Prostate gland (tissue), 2 donors: ENCODE results near the gene USP34. TPM values are rescaled to one million over a fixed set of nuclear protein-coding genes. Genes with fewer than 3 reads are reported as not detected.

Source experiments
- DNase-seq: peaks from one replicate; pipeline ENCODE4 v3.0.0-alpha.2; 2019; ENCODE audit warnings: low spot score
- H3K27ac ChIP-seq, 2 donors: fragments of 200-600 bp; sonication (generic); 2 replicates each; pipeline ENCODE4 v1.5.1; 2017 to 2019
- H3K27me3 ChIP-seq: fragments of 200-600 bp; sonication (generic); replicated peaks from 2 replicates; pipeline ENCODE4 v1.5.1; 2019; ENCODE audit not compliant: insufficient read depth
- H3K36me3 ChIP-seq, 2 donors: fragments of 200-600 bp; sonication (generic); 1 replicate in 1 of 2; 2 replicates in 1 of 2; pipeline versions ENCODE4 v1.5.1 to v1.8.1; 2017 to 2019
- H3K4me1 ChIP-seq: fragments of 200-600 bp; sonication (generic); replicated peaks from 2 replicates; pipeline ENCODE4 v1.5.1; 2019
- H3K4me3 ChIP-seq, 2 donors: fragments of 200-600 bp; sonication (generic); 2 replicates each; pipeline ENCODE4 v1.5.1; 2017 to 2019
- H3K9me3 ChIP-seq: fragments of 200-600 bp; sonication (generic); 2 replicates; pipeline ENCODE4 v1.5.1; 2017
- CTCF ChIP-seq, 4 experiments: fragments of 200-600 bp in 2 of 4; fragments of 450-650 bp in 2 of 4; sonication (generic) in 2 of 4; IDR thresholded peaks; 1 replicate in 3 of 4; 2 replicates in 1 of 4; pipeline ENCODE4 v1.5.1; 2016 to 2019; ENCODE audit warnings: antibody characterized with exemption in 4 of 4, mild to moderate bottlenecking in 2 of 4, moderate library complexity in 2 of 4
- POLR2A ChIP-seq: fragments of 450-650 bp; IDR thresholded peaks from one replicate; pipeline ENCODE4 v1.6.1; 2016; ENCODE audit warnings: antibody characterized with exemption, mild to moderate bottlenecking
- POLR2AphosphoS5 ChIP-seq: sonication (generic); formaldehyde crosslinking; IDR thresholded peaks from one replicate; pipeline ENCODE4 v1.6.1; 2017; ENCODE audit warnings: antibody characterized with exemption
- WGBS: methylation state at CpG from one replicate; pipeline ENCODE4 v1.1.5; 2018; 5-methylcytosine and 5-hydroxymethylcytosine counted together
- intact Hi-C: fragments of 100-400 bp; cut with DNase I; formaldehyde crosslinking; loops from one replicate; pipeline ENCODE4 v1.14.2; 2022
- total RNA-seq, 2 donors: library from RNA; depleted of rRNA; stranded (reverse); fragments of >200 nt; gene quantifications; one replicate each; pipeline ENCODE4 v1.1.0, GENCODE V29; 2016

Gene USP34
- total RNA-seq, 2 donors from 2014 or later, result 94.1 to 206 TPM

GRCh38 chr2:61420991-61421544 lies 49.8 kb downstream of the USP34 start:
- Histone ChIP-seq H3K9me3 (no peaks in the 10 kb centered on the region), H3K4me3 (no peak overlapping the region), H3K36me3 (no peaks in the 10 kb centered on the region), H3K27me3 (no peaks in the 10 kb centered on the region), H3K4me1 (no peaks in the 10 kb centered on the region), H3K27ac (peak overlapping the region; percentile 24 to 55)
- intact Hi-C loops, result no loop called here
- no peak for TF ChIP-seq CTCF (IDR thresholded peaks at IDR 0.05)
- peak; percentile 48 for TF ChIP-seq POLR2AphosphoS5
- peak; percentile 26 for DNase-seq
- WGBS, result 33% methylated on average over 3 of the region's 3 CpGs

- H3K27me3 ChIP-seq, result no peaks in the 10 kb centered on the region
- H3K36me3 ChIP-seq, result no peaks in the 10 kb centered on the region
- no peak for DNase-seq
- no peak for TF ChIP-seq POLR2AphosphoS5
- TF ChIP-seq CTCF (IDR thresholded peaks at IDR 0.05), result no peak
- no peak for TF ChIP-seq POLR2A
- H3K27ac ChIP-seq, result no peak overlapping the region
- intact Hi-C loops, result no loop called here
- H3K4me3 ChIP-seq, result no peak overlapping the region
- H3K4me1 ChIP-seq, result no peaks in the 10 kb centered on the region
- H3K9me3 ChIP-seq, result no peaks in the 10 kb centered on the region
Observed at GRCh38 chr2:61419570-61419969, 51.3 kb downstream of the USP34 start.

- 91% methylated on average over 5 of the region's 5 CpGs for WGBS
- Histone ChIP-seq H3K4me3 (no peak overlapping the region), H3K27ac (no peak overlapping the region), H3K9me3 (no peaks in the 10 kb centered on the region), H3K36me3 (no peaks in the 10 kb centered on the region), H3K4me1 (no peaks in the 10 kb centered on the region), H3K27me3 (no peaks in the 10 kb centered on the region)
- no peak for DNase-seq
- TF ChIP-seq CTCF (IDR thresholded peaks at IDR 0.05) (no peak), POLR2AphosphoS5 (no peak), POLR2A (no peak)
- intact Hi-C loops, result no loop called here
Observed at GRCh38 chr2:61419129-61419528, 51.8 kb downstream of the USP34 start.

- no peaks in the 10 kb centered on the region for H3K27me3 ChIP-seq
- H3K4me1 ChIP-seq, result no peaks in the 10 kb centered on the region
- H3K4me3 ChIP-seq, result no peak overlapping the region
- H3K27ac ChIP-seq, result no peak overlapping the region
- no peaks in the 10 kb centered on the region for H3K9me3 ChIP-seq
- intact Hi-C loops, result no loop called here
- no peak for DNase-seq
- TF ChIP-seq POLR2A (no peak), CTCF (IDR thresholded peaks at IDR 0.05) (no peak), POLR2AphosphoS5 (no peak)
- 88% methylated on average over 9 of the region's 9 CpGs for WGBS
- H3K36me3 ChIP-seq, result no peaks in the 10 kb centered on the region
Observed at GRCh38 chr2:61416871-61417645, 53.8 kb downstream of the USP34 start.

- intact Hi-C loops, result no loop called here
- Histone ChIP-seq H3K9me3 (no peaks in the 10 kb centered on the region), H3K36me3 (no peaks in the 10 kb centered on the region), H3K27ac (no peak overlapping the region), H3K4me1 (no peaks in the 10 kb centered on the region), H3K4me3 (no peak overlapping the region), H3K27me3 (no peaks in the 10 kb centered on the region)
- no peak for TF ChIP-seq POLR2A
- TF ChIP-seq CTCF (IDR thresholded peaks at IDR 0.05), result no peak
- no peak for TF ChIP-seq POLR2AphosphoS5
- 95% methylated on average over 1 of the region's 1 CpG for WGBS
- DNase-seq, result no peak
Observed at GRCh38 chr2:61415265-61415664, 55.6 kb downstream of the USP34 start.
